Liver (tissue), 9 donors: ENCODE measurements around the gene ABHD13. TPM values are rescaled to one million over a fixed set of nuclear protein-coding genes. Genes with fewer than 3 reads are reported as not detected.

ENCODE experiments used
- DNase-seq: peaks from one replicate; pipeline ENCODE4 v3.0.0-alpha.2; 2017; ENCODE audit warnings: low spot score
- H3K27ac ChIP-seq, 2 donors: one replicate each; pipeline ENCODE4 v1.7.0; 2013; ENCODE audit warnings: inconsistent platforms in 2 of 2, low read length in 2 of 2, control low read depth in 1 of 2, low read depth in 1 of 2, mild to moderate bottlenecking in 1 of 2
- H3K27me3 ChIP-seq, 4 donors: one replicate each; pipeline versions ENCODE4 v1.6.1 to v1.7.0; 2013; ENCODE audit warnings: low read length in 3 of 4, inconsistent platforms in 1 of 4, mild to moderate bottlenecking in 1 of 4, moderate library complexity in 1 of 4; ENCODE audit not compliant: control insufficient read depth in 4 of 4, insufficient read depth in 4 of 4
- H3K36me3 ChIP-seq, 4 donors: one replicate each; pipeline versions ENCODE4 v1.6.1 to v1.7.0; 2013; ENCODE audit warnings: low read length in 3 of 4, mild to moderate bottlenecking in 3 of 4, low read depth in 1 of 4, moderate library complexity in 1 of 4; ENCODE audit not compliant: control insufficient read depth in 4 of 4, insufficient read depth in 3 of 4
- H3K4me1 ChIP-seq, 4 donors: one replicate each; pipeline versions ENCODE4 v1.6.1 to v1.7.0; 2013; ENCODE audit warnings: low read length in 3 of 4, mild to moderate bottlenecking in 3 of 4, moderate library complexity in 1 of 4; ENCODE audit not compliant: control insufficient read depth in 4 of 4, insufficient read depth in 4 of 4
- H3K4me3 ChIP-seq, 3 donors: one replicate each; pipeline versions ENCODE4 v1.6.1 to v1.7.0; 2013; ENCODE audit warnings: low read length in 3 of 3, control low read depth in 1 of 3, low read depth in 1 of 3, mild to moderate bottlenecking in 1 of 3
- H3K9ac ChIP-seq, 2 donors: one replicate each; pipeline ENCODE4 v1.7.0; 2013; ENCODE audit warnings: low read length in 2 of 2, mild to moderate bottlenecking in 2 of 2, moderate library complexity in 2 of 2, control low read depth in 1 of 2, low read depth in 1 of 2
- H3K9me3 ChIP-seq, 4 donors: one replicate each; pipeline versions ENCODE4 v1.6.1 to v1.7.0; 2013; ENCODE audit warnings: low read length in 3 of 4; ENCODE audit not compliant: control insufficient read depth in 4 of 4
- ATF3 ChIP-seq: IDR thresholded peaks from 2 replicates; pipeline ENCODE4 v1.6.1; 2016; ENCODE audit warnings: antibody characterized with exemption
- CTCF ChIP-seq: fragments of 150-350 bp; IDR thresholded peaks from 2 replicates; pipeline ENCODE4 v1.5.1; 2017; ENCODE audit warnings: improper control_type of control experiment, low read depth, low read length; ENCODE audit not compliant: missing input control
- EGR1 ChIP-seq, 2 donors: IDR thresholded peaks; 2 replicates each; pipeline ENCODE4 v1.6.1; 2016 to 2018; ENCODE audit warnings: antibody characterized with exemption in 2 of 2, low read depth in 2 of 2
- FOXA1 ChIP-seq: IDR thresholded peaks from 2 replicates; pipeline ENCODE4 v1.6.1; 2016; ENCODE audit warnings: antibody characterized with exemption
- FOXA2 ChIP-seq: IDR thresholded peaks from 2 replicates; pipeline ENCODE4 v1.6.1; 2016; ENCODE audit warnings: antibody characterized with exemption
- GABPA ChIP-seq, 2 donors: IDR thresholded peaks in 1 of 2; conservative IDR thresholded peaks in 1 of 2; 2 replicates each; pipeline ENCODE4 v1.6.1; 2016; ENCODE audit warnings: antibody characterized with exemption in 2 of 2, mild to moderate bottlenecking in 1 of 2, moderate library complexity in 1 of 2
- HNF4A ChIP-seq, 2 donors: conservative IDR thresholded peaks; 2 replicates each; pipeline ENCODE4 v1.6.1; 2016; ENCODE audit warnings: antibody characterized with exemption in 2 of 2, mild to moderate bottlenecking in 2 of 2
- HNF4G ChIP-seq: IDR thresholded peaks from 2 replicates; pipeline ENCODE4 v1.6.1; 2016; ENCODE audit warnings: antibody characterized with exemption
- JUND ChIP-seq, 2 donors: IDR thresholded peaks; 2 replicates each; pipeline ENCODE4 v1.6.1; 2016; ENCODE audit warnings: antibody characterized with exemption in 2 of 2
- MAX ChIP-seq: IDR thresholded peaks from 2 replicates; pipeline ENCODE4 v1.6.1; 2016; ENCODE audit warnings: antibody characterized with exemption
- NR2F2 ChIP-seq: IDR thresholded peaks from 2 replicates; pipeline ENCODE4 v1.6.1; 2016; ENCODE audit warnings: antibody characterized with exemption
- RAD21 ChIP-seq, 2 donors: IDR thresholded peaks; 2 replicates each; pipeline ENCODE4 v1.6.1; 2016; ENCODE audit warnings: antibody characterized with exemption in 2 of 2, mild to moderate bottlenecking in 2 of 2
- REST ChIP-seq: IDR thresholded peaks from 2 replicates; pipeline ENCODE4 v1.6.1; 2016; ENCODE audit warnings: antibody characterized with exemption, mild to moderate bottlenecking
- RXRA ChIP-seq, 2 donors: IDR thresholded peaks; 2 replicates each; pipeline ENCODE4 v1.6.1; 2017 to 2018; ENCODE audit warnings: antibody characterized with exemption in 2 of 2, mild to moderate bottlenecking in 1 of 2
- TAF1 ChIP-seq: conservative IDR thresholded peaks from 2 replicates; pipeline ENCODE4 v1.6.1; 2016; ENCODE audit warnings: antibody characterized with exemption, mild to moderate bottlenecking
- YY1 ChIP-seq: IDR thresholded peaks from 2 replicates; pipeline ENCODE4 v1.6.1; 2016; ENCODE audit warnings: antibody characterized with exemption, mild to moderate bottlenecking
- ZBTB33 ChIP-seq: IDR thresholded peaks from 2 replicates; pipeline ENCODE4 v1.6.1; 2016; ENCODE audit warnings: antibody characterized with exemption
- WGBS: extraction: QIAGEN DNeasy Blood & Tissue Kit; methylation state at CpG from one replicate; pipeline ENCODE4 v1.1.7; 2013; 5-methylcytosine and 5-hydroxymethylcytosine counted together
- polyA plus RNA-seq, 2 donors: library from polyadenylated mRNA; stranded (reverse) in 1 of 2; unstranded in 1 of 2; fragments of 200-250 nt in 1 of 2; fragments of >200 nt in 1 of 2; fragmentation: Nextera tagmentation in 1 of 2; extraction: Ambion mirVana in 1 of 2; gene quantifications; one replicate each; pipeline versions ENCODE4 v1.2.1 to v1.2.3, GENCODE V29; 2013 to 2015
- total RNA-seq, 2 donors: library from RNA; depleted of rRNA; stranded (reverse); fragments of >200 nt; gene quantifications; one replicate each; pipeline ENCODE4 v1.2.3, GENCODE V29; 2014
- donor health status: healthy.
- donor health status: healthy.
- donor health status: healthy.
- donor health status: healthy.
- donor health status: healthy.

The ABHD13 gene
- total and polyA plus RNA-seq, 4 donors, result 3.6 to 10.3 (median 6.8) TPM

GRCh38 chr13:108188260-108188659 lies 29.9 kb upstream of the ABHD13 start:
- 63% methylated on average over 2 of the region's 2 CpGs for WGBS

GRCh38 chr13:108190897-108191296 lies 27.3 kb upstream of the ABHD13 start:
- no peak for DNase-seq
- Histone ChIP-seq H3K4me3 (no peak overlapping the region), H3K27ac (no peak overlapping the region), H3K4me1 (no peaks in the 10 kb centered on the region), H3K9ac (no peak overlapping the region), H3K9me3 (peaks cover 0 to 6% (median 3%) of the 10 kb centered on the region in 4 donors), H3K27me3 (no peaks in the 10 kb centered on the region), H3K36me3 (no peaks in the 10 kb centered on the region)
- 61% methylated on average over 3 of the region's 3 CpGs for WGBS
- TF ChIP-seq JUND (IDR thresholded peaks at IDR 0.05), result no peak
- no peak for TF ChIP-seq CTCF
- TF ChIP-seq FOXA1, result no peak
- TF ChIP-seq EGR1 (IDR thresholded peaks at IDR 0.05; ENCODE audit: low read depth in 2 of 2), result no peak
- no peak for TF ChIP-seq ZBTB33
- no peak for TF ChIP-seq NR2F2
- no peak for TF ChIP-seq RXRA (IDR thresholded peaks at IDR 0.05)
- TF ChIP-seq REST, result no peak
- no peak for TF ChIP-seq FOXA2
- no peak for TF ChIP-seq ATF3
- no peak for TF ChIP-seq GABPA (IDR thresholded peaks at IDR 0.05 in 1 of 2, conservative IDR thresholded peaks at IDR 0.05 in 1 of 2)
- TF ChIP-seq HNF4A (conservative IDR thresholded peaks at IDR 0.05), result no peak
- TF ChIP-seq YY1, result no peak
- no peak for TF ChIP-seq MAX
- no peak for TF ChIP-seq RAD21 (IDR thresholded peaks at IDR 0.05)
- TF ChIP-seq HNF4G, result no peak

More at GRCh38 chr13:108188260-108188659, 29.9 kb upstream of the ABHD13 start:
- TF ChIP-seq YY1, result no peak
- no peak for TF ChIP-seq EGR1 (IDR thresholded peaks at IDR 0.05; ENCODE audit: low read depth in 2 of 2)
- TF ChIP-seq TAF1, result no peak
- no peak for TF ChIP-seq RAD21 (IDR thresholded peaks at IDR 0.05)
- no peak for TF ChIP-seq FOXA2
- no peak for TF ChIP-seq HNF4A (conservative IDR thresholded peaks at IDR 0.05)
- TF ChIP-seq REST, result no peak
- no peak for TF ChIP-seq FOXA1
- TF ChIP-seq RXRA (IDR thresholded peaks at IDR 0.05), result no peak
- Histone ChIP-seq H3K27me3 (no peaks in the 10 kb centered on the region), H3K9ac (no peak overlapping the region), H3K27ac (no peak overlapping the region), H3K4me1 (no peaks in the 10 kb centered on the region), H3K4me3 (no peak overlapping the region), H3K9me3 (no peaks in the 10 kb centered on the region), H3K36me3 (no peaks in the 10 kb centered on the region)
- no peak for DNase-seq
